ENCODE data around the gene MYO3B.

GRCh38 chr2:170292415-170292814 lies 114.5 kb downstream of the MYO3B start:
- TF ChIP-seq CTCF (IDR thresholded peaks at IDR 0.05) (no peak), EP300 (IDR thresholded peaks at IDR 0.05; ENCODE audit: low read depth) (no peak), POLR2A (IDR thresholded peaks at IDR 0.05) (no peak)
